ENCODE measurements around the gene CDH2.

The CDH2 gene

DNA sequence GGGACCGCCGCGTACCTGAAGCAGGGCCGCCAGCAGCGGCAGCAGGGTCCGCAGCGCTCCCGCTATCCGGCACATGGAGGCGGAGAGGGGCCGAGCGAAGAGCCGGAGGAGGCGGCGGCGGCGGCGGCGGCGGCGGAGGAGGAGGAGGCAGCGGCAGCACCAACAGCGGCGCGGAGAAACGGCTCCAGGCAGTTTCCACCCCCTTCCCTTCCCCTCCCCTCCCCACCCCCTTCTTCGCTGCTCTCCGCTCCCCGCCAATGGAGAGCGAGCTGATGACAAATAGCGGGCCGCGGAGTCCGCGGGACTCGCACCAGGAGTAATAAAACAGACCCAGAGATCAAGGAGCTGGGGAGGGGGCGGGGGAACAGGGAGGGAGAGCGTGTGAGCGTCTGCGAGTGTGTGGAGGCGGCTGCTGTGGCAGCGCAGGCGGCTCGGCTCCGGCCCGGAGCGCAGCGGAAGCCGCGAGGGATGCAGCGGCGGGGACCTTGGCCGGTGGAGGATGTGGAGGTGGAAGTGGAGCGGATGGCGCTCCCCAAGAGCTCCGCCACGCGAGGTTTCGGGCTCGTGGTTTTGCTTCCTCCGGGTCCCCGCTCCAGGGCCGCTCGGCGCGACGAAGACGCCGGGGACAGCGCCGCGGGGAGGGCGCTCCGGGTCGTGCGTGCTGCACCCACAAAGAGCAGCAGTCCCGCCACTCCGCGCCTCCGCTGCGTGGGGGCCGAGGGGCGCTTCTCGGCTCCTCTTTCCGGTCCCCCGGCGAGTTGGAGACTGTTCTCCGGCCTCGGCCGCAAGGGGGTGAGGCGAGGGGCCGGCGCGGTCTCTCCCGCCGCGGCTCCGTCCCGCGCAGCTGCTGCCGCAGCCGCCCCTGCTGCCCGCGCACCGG lies at the start of gene CDH2:
Gene CDH2 (minus strand): TSS at position 183 of the 880 bp plus-strand sequence. CDS start 108 bp downstream, at position 75.
- no peak for DNase-seq (ENCODE audit: low read depth, low spot score)

DNA sequence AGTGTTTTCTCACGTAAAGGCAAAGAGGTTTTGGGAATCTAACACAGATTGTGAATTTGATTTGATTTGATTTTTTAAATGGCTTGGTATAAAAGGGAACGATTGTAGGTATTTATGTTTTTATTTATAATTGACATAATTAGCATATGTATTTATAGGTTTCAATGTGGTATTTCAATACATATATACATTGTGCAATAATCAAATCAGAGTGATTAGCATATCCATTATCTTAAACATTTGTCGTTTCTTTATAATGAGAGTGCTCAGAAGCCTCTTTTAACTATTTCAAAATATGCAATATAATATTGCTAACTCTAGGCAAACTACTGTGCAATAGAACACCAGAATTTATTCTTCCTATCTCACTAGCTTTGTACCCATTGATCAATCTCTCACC lies 35.1 kb upstream of the CDH2 start:
- DNase-seq (ENCODE audit: low read depth, low spot score), result no peak

GRCh38 chr18:28208712-28209265 lies 31.9 kb upstream of the CDH2 start:
- DNase-seq (ENCODE audit: low read depth, low spot score), result no peak

DNA sequence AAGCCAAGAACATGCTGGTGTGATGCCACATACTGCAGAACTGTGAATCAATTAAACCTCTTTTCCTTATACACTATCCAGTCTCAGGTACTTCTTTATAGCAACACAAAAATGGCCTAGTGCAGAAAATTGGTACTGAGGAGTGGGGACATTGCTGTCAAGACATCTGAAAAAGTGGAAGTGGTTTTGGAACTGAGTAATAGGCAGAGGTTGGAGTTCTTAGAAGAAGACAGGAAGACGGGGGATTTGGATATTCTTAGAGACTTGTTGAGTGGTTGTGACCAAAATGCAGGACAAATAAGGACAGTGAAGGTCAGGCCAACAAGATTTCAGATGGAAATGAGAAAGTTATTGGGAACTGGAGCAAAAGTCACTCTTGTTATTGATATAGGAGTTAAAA lies 31.3 kb upstream of the CDH2 start:
- no peak for DNase-seq (ENCODE audit: low read depth, low spot score)

- DNase-seq (ENCODE audit: low read depth, low spot score), result no peak
Observed at GRCh38 chr18:28204154-28204553, 27.2 kb upstream of the CDH2 start.

DNA sequence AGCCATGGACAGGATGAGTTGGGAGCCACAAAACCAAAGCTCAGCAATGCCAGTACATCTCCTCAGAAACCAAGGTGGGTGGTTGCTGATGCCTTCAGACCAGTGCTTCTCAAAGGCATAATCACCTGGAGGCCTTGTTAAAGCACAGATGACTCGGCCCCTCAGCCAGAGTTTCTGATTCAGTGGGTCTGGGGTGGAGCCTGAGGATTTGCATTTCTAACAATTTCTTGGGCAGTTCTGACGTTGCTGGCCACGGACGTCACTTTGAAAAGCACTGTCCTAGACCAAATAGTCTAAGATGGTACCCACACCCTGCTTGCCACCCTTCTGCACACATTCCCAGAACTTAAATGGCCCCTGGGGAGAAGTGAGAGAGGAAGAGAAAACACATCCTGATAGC lies 24.1 kb upstream of the CDH2 start:
- no peak for DNase-seq (ENCODE audit: low read depth, low spot score)

- no peak for DNase-seq (ENCODE audit: low read depth, low spot score)
Observed at GRCh38 chr18:28198620-28199019, 21.7 kb upstream of the CDH2 start.

DNA sequence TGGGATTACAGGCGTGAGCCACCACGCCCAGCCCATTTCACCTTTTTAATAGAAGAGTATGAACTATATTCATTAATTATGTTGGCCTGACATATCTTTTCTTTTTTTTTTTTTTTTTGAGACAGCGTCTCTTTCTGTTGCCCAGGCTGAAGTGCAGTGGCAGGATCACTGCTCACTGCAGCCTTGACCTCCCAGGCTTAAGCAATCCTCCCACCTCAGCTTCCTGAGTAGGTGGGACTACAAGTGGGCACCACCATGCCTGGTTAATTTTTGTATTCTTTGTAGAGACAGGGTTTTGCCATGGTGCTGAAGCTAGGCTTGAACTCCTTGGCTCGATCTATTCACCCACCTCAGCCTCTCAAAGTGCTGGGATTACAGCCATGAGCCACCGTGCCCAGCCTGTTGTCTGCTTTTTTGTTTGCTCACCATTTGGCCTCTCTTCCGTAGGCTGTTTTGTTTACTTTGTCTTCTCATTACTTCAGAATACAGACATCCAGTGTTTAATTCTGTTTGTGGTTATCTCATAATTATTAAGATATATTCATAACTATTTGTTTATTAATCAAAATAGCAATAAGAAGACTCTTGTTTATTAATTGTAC lies 16.3 kb upstream of the CDH2 start:
- DNase-seq (ENCODE audit: low read depth, low spot score), result no peak

DNA sequence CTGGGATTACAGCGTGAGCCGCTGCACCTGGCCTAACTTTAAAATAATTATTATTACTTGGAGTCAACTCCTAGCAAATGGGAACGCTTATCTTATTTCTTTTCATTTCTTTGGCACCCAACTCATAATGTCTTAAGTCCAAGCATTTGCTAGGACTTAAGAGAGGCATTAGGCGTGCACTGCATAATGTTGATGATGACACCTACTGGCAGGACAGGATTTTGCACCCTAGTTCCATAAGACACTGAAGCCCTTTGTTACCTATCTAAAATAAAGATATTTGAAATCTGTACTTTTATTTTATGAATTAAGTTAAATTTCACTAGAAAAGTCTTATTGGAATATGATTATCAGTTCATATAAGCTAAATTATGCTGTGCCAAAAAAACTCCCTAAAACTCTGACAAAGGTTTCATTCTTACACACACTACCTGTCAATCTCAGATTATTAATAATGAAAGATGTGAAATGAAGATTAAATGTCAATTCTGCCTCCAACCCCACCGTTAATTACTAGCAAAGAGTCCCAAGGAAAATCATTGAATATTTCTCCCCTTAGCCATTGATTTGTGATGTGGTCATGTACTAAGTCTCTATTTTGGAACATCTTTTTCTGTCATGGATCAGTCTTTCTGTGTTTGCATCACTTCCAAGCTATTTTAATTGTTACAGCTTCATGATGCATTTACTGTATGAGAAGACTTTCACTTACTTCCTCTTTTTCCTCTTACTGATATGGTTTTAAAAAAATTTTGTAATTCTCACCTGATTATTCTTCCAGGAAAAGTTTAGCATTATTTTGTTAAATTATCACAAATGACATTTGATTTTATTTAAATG lies 12.7 kb upstream of the CDH2 start:
- DNase-seq (ENCODE audit: low read depth, low spot score), result no peak

DNA sequence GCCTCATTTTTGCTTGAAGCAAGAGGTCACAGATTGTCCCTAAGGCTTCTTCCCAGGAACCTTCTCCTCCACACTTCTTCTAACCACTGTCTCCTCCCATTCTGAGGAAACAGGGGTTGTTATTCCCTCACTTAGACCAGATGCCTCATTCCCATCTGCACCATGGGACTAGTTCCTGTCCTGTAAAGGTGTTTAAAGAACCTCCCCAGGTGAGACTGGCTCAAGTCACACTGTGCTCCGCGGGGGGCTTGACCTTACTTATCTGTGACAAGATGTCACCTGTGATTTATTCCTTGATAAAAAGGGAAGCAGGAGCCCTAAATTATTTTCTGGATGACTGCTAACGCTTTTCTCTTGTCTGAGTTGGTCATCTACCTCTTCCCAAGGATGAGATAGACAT lies 8.2 kb upstream of the CDH2 start:
- no peak for DNase-seq (ENCODE audit: low read depth, low spot score)

DNA sequence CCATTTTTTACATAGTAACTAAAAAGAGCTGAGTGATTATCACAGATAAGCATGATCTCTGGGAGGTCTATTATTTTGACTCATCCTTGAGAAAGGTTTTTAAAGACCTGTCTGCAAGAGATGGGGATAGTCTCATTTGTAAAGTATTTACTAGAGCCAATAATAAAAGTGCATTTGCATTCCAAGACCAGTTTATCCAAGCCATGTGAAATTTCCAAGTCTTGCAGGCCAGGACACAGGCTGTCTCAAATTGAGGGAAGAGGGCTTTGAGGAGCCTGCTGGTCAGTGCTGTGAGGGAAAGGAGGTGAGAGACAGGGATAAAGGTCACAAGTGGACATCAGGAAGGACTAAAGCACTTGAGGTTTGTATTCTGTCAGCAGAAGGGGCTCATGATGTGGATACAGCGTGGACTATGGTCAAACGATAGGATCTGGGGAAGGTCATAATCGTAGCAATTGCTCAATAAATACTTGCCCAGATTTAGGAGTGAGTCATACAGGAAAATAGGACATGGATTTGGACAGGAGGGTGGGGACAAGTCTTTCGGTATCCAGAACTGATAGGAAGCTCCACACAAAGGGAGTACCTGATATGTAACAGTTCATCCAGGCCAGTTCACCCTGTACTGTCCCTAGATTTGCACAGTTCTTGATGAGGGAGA lies 6.6 kb upstream of the CDH2 start:
- DNase-seq (ENCODE audit: low read depth, low spot score), result no peak

DNA sequence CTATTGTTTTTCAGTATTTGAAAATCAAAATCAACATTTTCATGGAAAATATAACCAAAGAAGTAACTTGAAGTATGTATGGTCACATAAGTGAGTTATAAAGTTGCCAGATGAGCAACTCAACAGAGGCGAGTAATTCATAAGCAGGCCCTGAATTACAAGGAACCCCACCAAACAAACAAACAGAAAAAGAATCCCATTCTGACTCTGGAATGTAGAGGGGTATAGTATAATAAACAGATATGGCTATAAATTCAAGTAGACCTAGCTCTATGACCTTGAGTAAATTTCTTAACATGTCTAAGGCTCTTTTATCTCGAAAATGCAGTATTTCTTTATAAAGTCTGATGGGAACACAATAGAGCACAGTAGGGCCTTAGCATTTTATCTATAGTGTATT lies 4.7 kb upstream of the CDH2 start:
- no peak for DNase-seq (ENCODE audit: low read depth, low spot score)

DNA sequence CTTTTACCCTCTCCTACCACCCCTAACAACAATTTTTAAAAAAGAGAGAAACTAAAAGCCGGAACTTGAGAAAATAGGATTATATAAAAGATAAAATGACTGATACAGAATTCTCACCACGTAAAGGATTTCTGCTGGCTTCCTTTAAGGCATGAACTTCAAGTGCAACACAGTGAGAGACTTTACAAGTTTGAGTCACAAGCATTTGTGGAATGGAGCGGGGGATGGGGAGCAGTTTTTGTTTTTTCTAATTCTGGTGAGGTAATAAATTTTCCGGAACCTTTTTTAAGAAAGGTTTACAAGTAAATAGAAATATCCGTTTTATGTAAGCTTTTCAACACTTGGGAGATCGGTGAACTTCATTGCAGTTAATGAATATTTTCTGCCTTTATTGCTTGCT lies 1.8 kb upstream of the CDH2 start:
- DNase-seq (ENCODE audit: low read depth, low spot score), result no peak

DNA sequence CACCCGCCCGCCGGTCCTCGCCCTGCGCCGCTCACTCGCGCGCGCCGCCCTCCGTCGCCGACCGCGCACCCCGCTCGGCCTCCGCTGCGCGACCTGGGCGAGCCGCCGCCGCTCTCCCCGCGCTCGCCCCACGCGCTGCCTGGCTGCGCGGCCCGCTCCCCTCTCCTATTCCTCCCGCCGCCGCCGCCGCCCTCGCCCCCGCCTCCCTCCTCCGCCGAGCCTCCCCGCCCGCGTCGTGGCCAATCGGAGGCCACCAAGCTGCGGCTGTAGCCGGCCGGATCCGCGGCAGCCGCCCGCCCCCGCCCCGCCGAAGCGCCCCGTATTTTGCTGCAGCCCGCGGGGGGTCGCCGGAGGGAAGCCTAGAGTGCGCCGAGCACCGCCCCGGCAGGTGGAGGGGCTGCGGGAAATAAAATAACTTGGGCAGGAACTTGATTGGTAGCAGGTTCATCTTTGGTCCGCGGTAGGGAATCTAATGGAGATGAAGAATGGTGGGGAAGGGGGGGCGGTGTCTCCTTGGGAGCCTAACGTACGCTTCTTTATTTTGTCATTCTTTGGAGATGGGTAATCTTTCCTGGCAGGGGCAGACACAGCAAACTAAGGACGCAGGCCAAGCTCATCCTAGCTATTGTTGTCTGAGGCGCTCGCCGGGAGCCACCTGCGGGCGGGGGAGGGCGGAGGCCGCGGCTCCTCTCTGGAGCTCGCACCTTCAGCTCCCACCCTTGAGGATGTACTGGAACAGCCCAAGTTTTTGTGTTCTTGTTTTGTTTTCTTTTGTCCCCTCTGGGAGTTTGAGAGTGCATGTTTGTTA lies 1.1 kb upstream of the CDH2 start:
- no peak for DNase-seq (ENCODE audit: low read depth, low spot score)

GRCh38 chr18:28176698-28176947 lies 307 bp downstream of the CDH2 start:
- no peak for DNase-seq (ENCODE audit: low read depth, low spot score)

DNA sequence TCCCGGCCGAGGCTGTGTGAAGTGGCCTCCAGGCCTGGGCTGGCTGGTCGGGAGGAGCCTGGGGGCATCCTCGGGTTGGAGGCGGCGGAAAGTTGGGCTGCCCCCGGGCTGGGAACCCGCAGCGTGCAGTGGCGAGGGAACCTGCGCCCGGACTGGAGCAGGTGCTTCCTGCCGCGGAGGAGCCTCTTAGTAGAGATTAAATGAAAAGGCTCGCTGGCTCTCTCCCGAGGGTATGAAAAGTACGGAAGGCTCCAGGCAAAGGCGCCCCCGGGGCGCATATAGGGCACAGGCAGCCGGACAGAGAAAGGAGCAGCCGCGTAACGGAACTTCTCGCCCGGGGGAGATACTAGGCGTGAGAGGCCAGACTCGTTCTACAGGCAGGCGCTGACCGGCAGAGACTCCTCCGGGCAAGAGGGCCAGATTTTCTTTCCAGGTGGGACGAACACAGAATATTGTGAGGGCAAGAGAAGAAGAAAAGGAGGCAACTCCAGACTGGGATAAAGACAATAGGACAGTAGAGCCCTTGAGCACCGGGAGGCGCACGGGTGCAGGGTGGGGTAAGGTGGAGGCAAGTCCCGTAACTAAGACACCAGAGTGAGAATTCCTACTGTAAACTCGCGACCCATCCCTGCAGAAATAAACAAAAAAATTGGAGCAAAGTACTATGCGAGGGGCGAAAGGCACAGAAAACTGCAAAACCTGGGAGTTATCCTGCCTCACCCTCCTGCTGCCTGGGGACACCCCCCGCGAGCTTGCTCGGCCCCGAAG lies 816 bp downstream of the CDH2 start:
- DNase-seq (ENCODE audit: low read depth, low spot score), result no peak

GRCh38 chr18:28175150-28175929 lies 1.6 kb downstream of the CDH2 start:
- DNase-seq (ENCODE audit: low read depth, low spot score), result no peak

- no peak for DNase-seq (ENCODE audit: low read depth, low spot score)
Observed at GRCh38 chr18:28174181-28174905, 2.6 kb downstream of the CDH2 start.

GRCh38 chr18:28171837-28172236 lies 5.1 kb downstream of the CDH2 start:
- no peak for DNase-seq (ENCODE audit: low read depth, low spot score)

Data from iPS DF 19.7 (cell line).